Smooth muscle cell of the brain vasculature (primary cell): Measurements from ENCODE around the gene ATF7IP.
A peak's percentile ranks its signal among the peaks of the same experiment; 100 is the strongest.
"Not testable (repeated sequence)": the region's sequence is repeated elsewhere in the genome, so short reads cannot be mapped to it uniquely, and the experiment has no call there.

Source experiments
- DNase-seq: peaks from one replicate; pipeline ENCODE4 v3.0.0-alpha.2; 2012; ENCODE audit warnings: low read depth, low spot score

Gene ATF7IP, protein sequence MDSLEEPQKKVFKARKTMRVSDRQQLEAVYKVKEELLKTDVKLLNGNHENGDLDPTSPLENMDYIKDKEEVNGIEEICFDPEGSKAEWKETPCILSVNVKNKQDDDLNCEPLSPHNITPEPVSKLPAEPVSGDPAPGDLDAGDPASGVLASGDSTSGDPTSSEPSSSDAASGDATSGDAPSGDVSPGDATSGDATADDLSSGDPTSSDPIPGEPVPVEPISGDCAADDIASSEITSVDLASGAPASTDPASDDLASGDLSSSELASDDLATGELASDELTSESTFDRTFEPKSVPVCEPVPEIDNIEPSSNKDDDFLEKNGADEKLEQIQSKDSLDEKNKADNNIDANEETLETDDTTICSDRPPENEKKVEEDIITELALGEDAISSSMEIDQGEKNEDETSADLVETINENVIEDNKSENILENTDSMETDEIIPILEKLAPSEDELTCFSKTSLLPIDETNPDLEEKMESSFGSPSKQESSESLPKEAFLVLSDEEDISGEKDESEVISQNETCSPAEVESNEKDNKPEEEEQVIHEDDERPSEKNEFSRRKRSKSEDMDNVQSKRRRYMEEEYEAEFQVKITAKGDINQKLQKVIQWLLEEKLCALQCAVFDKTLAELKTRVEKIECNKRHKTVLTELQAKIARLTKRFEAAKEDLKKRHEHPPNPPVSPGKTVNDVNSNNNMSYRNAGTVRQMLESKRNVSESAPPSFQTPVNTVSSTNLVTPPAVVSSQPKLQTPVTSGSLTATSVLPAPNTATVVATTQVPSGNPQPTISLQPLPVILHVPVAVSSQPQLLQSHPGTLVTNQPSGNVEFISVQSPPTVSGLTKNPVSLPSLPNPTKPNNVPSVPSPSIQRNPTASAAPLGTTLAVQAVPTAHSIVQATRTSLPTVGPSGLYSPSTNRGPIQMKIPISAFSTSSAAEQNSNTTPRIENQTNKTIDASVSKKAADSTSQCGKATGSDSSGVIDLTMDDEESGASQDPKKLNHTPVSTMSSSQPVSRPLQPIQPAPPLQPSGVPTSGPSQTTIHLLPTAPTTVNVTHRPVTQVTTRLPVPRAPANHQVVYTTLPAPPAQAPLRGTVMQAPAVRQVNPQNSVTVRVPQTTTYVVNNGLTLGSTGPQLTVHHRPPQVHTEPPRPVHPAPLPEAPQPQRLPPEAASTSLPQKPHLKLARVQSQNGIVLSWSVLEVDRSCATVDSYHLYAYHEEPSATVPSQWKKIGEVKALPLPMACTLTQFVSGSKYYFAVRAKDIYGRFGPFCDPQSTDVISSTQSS

DNA sequence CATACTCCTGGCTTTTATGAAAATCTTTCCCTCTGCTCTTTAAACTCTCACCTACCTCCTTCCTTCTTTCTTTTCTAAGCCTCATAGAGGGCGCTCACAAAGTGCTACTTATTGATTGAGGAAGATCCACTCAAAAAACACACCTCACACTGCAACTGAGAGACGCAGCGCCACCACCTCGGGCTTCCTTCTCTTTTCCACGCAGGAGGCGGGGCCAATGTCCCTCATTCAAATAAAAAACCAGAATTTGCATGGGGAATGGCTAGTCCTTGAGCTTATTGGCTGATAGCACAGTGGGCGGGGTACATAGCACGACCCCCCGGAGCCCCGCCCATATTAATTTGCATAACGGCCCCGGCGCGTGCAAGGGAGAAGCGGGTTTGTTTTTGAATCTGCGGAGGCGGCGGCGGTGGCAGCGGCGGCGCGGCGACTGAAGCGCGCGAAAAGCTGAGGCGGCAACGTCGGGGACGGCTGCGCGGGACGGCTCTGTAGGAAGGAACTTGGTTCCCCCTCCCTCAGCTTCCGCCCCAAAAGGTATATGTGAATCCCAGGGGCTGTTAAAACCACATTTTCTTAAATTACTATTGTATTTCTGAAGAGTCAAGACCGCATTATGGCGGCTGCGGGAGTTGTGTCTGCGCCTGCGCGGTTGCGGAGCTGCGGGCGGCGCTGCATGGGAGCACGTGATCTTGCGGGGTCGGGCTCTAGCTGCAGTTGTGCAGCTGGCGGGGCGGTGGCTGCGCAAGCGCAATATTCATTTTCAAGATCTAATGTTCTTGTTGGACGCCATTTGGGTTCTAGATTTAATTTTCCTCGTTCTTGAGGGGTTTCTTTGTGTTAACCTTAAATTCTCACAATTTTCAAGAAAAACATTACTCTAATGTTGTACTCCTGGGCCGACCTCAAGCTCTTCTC lies at the start of gene ATF7IP:
Gene ATF7IP (plus strand): TSS at position 389 of the 915 bp plus-strand sequence. CDS start 58,234 bp downstream, outside the sequence.
- DNase-seq, result peak; percentile 88

DNA sequence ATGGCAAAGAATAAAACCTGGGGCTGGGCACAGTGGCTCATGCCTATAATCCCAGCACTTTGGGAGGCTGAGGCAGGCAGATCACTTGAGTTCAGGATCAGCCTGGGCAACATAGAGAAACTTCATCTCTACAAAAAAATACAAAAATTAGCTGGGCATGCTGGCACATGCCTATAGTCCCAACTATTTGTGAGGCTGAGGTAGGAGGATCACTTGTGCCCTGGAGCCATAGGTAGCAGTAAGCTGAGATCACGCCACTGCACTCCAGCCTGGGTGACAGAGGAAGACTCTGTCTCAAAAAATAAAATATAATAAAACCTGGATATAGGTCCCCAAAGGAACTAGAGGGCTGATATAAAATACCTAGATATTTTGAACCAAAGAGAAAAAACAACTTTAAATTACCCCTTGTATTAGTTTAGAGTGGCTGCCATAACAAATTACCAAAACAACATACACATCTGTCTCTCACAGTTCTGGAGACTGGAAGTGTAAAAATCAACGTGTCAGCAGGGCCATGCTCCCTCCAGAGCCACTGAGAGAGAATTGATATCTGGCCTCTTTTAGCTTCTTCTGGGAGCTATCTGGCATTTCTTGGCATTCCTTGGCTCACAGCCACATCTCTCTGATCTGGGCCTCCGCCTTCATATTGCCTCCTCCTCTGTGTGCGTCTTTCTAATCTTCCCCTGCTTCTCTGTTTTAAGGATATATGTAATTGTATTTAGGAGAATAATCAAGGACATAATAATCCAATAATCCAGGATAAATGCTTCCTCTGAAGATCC lies 47.9 kb upstream of the ATF7IP start:
- DNase-seq, result no peak

DNA sequence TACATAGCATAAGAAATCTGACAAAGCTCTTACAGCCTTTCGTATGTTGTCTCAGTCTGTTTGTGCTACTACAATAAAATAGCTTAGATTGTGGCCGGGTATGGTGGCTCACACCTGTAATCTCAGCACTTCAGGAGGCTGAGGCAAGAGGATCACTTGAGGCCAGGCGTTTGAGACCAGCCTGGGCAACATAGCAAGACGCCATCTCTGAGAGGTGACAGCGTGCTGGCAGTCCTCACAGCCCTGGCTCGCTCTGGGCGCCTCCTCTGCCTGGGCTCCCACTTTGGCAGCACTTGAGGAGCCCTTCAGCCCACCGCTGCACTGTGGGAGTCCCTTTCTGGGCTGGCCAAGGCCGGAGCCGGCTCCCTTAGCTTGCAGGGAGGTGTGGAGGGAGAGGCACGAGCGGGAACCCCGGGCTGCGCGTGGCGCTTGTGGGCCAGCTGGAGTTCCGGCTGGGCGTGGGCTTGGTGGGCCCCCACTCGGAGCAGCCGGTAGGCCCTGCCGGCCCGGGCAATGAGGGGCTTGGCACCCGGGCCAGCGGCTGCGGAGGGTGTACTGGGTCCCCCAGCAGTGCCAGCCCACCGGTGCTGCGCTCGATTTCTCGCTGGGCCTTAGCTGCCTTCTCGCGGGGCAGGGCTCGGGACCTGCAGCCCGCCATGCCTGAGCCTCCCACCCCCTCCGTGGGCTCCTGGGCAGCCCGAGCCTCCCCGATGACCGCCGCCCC lies 45.6 kb upstream of the ATF7IP start:
- DNase-seq, result not testable (repeated sequence)

DNA sequence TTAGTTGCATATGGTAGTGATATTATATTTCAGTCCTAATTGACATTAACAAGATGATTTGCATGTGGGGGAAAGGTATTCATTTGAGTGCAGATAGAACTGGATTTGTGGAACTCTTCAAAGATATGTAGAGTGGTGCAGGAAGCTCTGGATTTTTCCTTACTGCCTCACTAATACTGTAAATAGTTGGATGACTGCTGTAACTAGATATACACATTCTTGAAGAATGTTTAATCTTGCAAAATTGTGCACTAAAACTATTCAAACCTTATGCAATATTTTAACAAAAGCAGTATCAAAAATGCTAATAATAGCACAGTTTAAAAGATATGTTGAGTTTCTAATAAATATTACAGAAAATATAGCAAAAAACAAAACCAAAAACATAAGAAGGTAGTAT lies 43.1 kb upstream of the ATF7IP start:
- no peak for DNase-seq

DNA sequence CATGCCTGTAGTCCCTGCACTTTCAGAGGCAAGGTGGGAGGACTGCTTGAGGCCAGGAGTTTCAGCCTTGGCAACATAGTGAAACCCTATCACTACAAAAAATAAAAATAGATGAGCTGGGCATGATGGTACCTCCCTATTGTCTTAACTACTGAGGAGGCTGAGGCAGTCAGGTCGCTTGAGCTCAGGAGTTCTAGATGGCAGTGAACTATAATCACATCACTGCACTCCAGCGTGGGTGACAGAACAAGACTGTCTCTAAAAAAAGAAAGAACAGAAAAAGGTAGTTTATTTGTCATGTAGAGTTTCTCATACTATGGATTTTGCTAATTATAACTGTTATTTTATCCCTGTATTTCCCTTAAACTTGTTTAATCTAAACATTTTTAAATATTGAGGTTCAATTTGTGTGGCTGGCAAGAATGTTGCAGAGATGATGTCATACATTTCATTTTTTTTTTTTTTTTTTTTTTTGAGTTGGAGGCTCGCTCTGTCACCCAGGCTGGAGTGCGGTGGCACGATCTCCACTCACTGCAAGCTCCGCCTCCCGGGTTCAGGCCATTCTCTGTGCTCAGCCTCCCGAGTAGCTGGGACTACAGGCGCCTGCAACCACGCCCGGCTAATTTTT lies 39.7 kb upstream of the ATF7IP start:
- no peak for DNase-seq

DNA sequence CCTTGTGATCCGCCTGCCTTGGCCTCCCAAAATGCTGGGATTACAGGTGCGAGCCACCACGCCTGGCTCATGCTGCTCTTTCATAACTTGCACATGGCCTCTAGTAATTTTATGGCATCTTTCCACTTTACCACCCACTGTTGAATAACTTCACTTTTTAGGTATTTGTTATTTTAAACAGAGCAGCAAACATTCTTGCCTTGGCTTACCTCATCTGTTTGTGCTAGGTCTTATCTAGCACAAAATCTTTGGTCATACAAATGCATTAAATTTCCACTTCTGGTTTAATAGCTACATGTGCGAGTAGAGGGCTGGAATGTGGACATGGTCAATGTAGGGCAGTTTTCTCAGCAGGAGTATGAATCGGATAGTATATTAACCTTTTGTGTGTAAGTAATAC lies 38.8 kb upstream of the ATF7IP start:
- DNase-seq, result no peak

DNA sequence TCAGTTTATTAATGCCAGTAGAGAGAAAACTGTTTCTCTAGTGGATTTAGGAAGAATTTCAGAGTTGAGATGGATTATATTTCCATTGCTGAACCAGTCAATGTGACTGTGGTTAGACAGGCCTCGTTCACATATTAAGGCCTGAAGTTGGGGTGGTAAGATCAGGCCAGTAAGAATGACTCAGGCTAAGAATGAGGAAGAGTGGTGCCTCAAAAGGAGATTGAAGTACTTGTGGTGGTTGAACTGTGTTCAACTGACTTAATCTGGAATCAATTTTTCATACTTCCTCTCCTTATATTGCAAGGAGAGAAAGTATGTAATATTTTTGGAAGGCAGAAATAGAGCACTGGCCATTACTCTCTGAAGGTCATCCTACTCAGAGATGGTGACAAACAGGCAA lies 37.8 kb upstream of the ATF7IP start:
- no peak for DNase-seq

DNA sequence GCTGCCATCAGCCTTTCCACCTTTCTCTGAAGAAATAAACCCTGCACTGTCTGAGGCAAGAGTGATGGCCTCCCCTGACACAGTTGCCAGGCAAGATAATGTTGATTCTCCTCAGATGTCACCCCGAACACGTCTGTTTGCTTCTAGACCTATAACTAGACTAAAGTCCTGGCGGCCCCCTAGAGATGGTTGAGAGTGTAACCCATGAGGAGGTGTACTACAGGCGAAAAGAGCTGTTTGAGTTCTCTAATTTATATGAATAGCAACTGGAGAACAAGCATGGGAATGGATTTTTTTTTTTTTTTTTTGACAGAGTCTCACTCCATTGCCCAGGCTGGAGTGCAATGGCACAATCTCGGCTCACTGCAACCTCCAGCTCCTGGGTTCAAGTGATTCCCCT lies 33.0 kb upstream of the ATF7IP start:
- DNase-seq, result no peak

DNA sequence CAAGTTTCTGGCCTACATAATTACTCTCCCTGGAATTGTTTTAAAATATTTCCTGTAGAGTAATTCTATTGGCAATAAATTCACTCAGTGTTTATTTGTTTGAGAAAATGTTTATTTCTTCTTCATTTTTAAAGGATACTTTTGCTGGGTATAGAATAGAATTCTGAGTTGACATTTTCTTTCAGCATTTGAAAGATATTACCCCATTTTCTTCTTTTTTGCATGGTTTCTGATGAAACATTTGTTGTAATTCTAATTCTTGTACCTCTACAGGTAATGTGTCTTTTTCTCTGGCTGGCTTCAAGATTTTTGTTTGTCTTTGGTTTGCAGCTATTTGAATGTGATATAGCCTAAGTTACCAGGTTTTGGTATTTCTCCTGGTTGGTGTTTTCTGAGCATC lies 25.1 kb upstream of the ATF7IP start:
- no peak for DNase-seq

DNA sequence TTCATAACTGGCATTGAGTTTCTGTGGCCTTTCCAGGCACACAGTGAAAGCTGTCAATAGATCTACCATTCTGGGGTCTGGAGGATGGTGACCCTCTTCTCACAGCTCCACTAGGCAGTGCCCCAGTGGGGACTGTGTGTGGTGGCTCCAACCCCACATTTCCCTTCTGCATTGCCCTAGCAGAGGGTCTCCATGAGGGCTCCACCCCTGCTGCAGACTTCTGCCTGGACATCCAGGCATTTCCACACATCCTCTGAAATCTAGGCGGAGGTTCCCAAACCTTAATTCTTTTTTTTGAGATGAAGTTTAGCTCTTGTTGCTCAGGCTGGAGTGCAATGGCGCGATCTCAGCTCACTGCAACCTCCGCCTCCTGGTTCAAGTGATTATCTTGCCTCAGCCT lies 14.0 kb upstream of the ATF7IP start:
- not testable (repeated sequence) for DNase-seq

DNA sequence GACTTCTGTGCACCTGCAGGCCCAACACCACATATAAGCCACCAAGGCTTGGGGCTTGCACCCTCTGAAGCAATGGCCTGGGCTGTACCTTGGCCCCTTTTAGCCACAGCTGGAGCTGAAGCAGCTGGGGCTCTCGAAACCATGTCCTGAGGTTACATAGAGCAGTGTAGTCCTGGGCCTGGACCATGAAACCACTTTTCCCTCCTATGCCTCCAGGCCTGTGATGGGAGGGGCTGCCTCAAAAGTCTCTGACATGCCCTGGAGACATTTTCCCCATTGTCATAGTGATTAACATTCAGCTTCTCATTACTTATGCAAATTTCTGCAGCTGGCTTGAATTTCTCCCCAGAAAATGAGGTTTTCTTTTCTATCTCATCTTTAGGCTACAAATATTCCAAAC lies 13.4 kb upstream of the ATF7IP start:
- DNase-seq, result not testable (repeated sequence)

DNA sequence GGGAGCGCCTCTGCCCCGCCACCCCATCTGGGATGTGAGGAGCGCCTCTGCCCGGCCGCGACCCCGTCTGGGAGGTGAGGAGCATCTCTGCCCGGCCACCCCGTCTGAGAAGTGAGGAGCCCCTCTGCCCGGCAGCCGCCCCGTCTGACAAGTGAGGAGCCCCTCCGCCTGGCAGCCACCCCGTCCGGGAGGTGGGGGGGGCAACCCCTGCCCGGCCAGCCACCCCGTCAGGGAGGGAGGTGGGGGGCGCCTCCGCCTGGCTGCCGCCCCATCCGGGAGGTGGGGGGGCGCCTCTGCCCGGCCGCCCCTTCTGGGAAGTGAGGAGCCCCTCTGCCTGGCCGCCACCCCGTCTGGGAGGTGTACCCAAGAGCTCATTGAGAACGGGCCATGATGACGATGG lies 10.8 kb upstream of the ATF7IP start:
- DNase-seq, result not testable (repeated sequence)

DNA sequence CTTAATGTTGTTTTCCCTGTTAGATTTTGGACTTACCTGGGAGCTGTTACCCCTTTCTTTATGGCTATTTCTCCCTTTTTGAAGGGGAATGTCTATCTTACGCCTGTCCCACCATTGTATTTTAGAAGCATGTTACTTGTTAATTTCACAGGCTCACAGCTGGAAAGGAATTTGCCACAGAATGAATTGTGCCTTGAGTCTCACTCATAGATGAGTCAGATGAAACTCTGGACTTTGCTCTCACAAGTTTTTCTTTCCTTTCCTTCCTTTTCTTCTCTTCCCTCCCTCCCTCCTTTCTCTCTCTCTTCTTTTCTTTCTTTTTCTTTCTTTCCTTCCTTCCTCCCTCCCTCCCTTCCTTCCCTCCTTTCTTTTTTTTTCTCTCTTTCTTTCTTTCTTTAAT lies 9.3 kb upstream of the ATF7IP start:
- DNase-seq, result no peak

DNA sequence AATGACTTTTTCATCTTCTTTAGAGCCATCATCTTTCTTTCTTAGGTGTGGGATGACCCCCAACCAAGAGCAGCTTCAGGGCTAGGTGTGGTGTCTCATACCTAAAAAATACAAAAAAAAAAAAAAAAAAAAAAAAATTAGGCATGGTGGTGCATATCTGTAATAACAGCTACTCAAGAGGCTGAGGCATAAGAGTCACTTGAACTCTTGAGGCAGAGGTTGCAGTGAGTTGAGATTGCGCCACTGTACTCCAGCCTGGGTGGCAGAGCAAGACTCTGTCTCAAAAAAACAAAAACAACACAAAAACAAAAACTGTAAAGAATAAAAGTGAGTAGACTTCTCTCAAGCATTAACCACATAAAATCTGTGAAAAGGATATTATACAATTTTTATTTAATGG lies 8.0 kb upstream of the ATF7IP start:
- no peak for DNase-seq

DNA sequence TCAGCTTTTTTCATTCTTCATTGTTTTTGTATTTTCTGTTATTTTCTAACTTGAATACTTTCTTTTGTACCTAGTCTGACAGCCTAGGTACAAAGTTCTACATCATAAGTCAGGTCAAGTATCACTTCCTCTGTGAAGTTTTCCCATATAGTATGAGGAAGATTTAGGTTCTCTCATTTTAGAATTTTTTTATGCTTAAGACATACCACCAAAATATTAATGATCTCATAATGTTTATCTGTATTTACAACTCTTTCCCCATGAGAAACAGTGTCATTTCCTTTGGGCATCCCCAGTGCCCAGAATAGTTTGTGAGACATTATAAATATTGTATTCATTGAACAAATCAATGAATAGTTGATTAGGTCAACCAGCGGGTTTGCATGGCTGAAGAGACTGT lies 3.1 kb upstream of the ATF7IP start:
- DNase-seq, result no peak

DNA sequence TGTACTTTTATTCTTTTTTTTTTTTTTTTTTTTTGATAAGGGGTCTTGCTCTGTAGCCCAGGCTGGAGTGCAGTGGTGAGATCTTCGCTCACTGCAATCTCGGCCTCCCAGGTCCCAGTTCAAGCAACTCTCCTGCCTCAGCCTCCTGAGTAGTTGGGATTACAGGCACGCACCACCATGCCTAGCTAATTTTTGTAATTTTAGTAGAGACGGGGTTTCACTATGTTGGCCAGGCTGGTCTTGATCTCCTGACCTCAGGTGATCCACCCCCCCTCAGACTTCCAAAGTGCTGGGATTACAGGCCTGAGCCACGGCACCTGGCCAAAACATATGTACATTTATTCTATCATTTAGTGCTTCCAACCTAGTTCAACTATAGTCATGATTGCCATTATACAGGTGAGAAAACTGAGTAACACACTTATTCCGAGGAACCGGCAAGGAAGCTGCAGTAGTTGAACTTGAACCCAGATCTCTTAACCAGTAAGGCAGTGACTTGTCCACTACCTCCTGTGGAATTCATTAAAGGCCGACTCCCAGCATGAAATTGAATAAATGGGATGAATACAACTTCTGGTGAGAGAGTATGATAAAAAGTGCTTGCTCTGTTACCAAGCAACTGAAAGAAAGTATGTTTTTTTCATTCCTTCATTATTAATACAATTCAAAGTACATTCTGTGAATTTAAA lies 755 bp upstream of the ATF7IP start:
- DNase-seq, result no peak

DNA sequence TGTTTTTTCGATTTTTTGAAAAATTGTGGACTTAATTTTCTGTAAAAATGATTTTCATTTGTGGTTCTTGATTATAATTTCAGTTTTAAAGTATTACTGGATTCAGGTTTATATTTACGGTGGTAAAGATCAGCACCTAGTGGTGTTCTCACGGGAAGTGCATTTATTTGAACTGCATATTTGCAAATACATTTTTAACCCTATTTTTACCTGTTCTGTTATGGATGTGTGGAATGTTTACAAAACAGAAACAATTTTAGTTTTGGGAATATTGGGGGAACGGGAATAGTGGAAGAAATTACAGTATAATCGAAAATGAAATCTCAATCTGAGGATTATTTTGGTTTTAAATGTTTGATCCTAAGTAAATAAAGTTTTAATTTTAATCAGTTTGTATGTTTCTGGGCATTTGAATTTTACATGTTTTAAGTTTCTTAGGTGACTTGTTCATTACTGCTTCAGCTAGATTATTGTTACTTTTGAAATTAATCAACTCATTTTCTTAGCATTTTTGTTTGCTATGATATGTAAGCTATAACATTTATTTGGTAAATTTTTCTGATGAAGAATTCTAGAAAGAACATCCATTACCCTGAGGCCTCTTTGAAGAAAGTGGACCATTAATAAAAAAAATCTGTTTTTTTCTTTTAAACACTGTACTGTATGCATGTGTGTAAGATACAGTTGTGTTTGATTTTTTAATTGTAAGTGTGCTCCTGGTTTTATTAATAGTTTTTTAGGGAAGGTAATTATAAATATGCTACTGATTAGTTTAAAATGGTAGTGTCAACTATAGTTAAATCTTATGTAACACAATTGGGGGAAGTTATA lies 942 bp downstream of the ATF7IP start:
- DNase-seq, result no peak
